ENCODE data around the gene GRK4.
A peak's percentile ranks its signal among the peaks of the same experiment; 100 is the strongest.
"Not testable (repeated sequence)": the region's sequence is repeated elsewhere in the genome, so short reads cannot be mapped to it uniquely, and the experiment has no call there.

Gene GRK4

DNA sequence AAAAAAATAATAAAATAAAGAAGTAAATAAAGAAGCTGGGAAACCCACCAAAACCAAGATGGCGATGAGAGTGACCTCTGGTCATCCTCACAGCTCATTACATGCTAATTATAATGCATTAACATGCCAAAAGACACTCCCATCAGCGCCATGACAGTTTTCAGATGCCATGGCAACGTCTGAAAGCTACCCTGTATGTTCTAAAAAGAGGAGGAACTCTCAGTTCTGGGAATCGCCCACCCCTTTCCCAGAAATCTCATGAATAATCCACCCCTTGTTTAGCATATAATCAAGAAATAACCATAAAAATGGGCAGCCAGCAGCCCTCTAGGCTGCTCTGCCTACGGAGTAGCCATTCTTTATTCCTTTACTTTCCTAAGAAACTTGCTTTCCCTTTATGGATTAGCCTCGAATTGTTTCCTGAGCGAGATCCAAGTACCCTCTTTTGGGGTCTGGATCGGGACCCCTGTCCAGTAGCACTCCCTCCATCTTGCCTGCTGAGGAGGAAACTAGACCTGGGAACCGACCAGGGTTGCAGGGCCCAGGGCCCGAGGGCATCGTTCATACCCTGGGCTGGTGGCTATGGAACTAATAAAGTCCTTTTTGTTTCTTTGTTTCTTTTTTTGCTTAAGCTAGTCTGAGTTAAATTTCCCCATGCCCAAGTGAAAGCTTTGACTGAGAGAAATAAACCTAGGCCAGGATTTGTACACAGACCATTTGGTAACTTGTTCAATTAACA lies 80.1 kb downstream of the GRK4 start:
- DNase-seq = no peak

DNA sequence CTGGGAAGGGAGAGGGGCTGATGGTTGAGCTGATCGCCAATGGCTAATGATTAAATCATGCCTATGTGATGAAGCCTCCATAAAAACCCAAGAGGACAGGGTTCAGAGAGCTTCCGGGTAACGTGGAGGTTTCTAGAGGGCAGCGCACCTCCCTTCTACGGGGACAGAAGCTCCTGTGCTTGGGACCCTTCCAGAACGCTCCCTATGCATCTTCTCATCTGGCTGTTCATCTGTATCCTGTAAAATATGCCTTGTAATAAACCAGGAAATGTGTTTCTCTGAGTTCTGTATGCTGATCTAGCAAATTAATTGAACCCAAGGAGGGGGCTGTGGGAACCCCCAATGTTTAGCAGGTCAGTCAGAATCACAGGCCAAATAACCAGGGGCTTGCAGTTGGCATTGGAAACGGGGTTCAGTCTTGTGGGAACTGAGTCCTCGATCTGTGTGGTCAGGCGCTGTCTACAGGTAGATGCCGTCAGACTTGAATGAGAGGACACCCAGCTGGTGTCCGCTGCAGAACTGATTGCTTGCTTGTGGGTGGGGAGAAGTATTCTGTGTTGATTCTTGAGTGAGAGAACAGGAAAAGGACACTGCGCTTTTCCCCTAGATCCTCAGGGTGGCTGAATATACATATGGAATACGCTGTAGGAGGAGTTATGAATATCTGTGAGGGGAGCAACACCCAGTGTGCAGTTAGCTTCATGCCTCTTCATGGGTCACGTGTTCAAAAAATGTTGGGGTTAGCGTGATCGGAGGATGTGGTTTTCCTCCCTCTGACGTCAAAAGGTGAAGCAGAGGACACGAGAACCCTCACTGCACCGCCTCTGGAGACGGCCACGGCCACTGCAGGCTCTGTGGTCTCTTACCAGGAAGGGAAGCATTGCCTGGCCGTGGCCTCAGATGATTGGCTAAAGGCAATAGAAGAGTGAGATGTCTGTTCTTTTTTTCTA lies 81.8 kb downstream of the GRK4 start:
- DNase-seq = peak in 1 of 2 donors; percentile 55

DNA sequence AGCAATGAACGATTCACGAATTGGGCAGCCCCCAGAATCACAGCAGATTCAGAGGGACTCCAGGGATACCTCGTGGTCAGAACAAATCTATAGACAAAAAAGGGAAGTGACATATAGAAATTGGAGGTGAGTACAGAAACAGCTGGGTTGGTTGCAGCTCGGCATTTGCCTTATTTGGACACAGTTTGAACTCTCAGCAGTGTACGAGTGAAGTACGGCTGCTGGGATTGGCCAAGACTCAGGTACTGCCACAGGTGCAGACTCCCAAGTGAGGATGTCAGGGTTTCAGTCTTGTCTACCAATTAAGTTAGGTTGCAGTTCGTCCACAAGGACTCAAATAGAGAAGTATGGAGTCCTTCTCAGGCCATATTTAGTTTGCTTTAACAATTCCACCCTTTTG lies 82.8 kb downstream of the GRK4 start:
- DNase-seq = no peak

DNA sequence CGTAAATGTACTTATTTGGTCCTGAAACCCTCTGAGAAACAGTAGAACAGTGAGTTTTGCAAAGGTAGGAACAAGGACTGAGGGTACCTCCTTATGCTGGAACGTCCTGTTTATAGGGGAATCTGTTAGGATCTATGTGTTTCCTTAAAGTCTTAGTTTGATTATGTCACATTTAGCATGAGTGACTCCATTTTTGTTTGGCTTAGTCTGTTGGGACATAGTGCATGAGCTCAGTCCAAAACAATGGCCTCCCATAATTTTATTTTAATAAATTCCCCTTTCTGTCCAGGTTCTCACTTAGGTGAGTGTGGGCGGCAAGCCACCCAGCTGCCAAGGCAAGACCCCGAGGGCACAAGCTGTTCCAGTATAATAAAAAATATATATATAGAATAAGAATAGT lies 83.3 kb downstream of the GRK4 start:
- no peak for DNase-seq

DNA sequence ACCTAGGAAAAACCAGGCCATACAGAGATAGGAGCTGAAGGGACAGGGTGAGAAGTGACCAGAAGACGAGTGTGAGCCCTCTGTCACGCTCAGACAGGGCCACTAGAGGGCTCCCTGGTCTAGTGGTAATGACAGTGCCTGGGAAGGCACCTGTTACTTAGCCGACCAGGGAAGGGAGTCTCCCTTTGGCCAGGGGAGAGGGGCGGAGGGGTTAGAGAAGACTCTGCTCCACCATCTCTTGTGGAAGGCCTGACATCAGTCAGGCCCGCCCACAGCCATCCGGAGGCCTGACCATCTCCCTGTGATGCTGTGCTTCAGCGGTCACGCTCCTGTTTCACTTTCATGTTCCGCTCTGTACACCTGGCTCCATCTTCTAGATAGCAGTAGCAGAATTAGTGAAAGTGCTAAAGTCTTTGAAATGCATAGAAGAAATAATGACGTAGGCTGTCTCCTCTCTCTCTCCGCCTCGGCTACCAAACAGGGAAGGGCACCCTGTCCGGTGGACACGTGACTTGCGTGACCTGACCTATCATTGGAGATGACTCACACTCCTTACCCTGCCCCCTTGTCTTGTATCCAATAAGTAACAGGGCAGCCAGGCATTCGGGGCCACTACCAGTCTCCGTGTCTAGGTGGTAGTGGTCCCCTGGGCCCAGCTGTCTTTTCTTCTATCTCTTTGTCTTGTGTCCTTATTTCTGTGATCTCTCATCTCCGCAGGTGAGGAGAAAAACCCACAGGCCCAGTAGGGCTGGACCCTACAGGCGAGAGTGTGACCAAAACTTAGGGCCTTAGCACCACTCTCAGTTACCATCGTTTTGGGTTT lies 84.3 kb downstream of the GRK4 start:
- peak; percentile 60 to 67 for DNase-seq

DNA sequence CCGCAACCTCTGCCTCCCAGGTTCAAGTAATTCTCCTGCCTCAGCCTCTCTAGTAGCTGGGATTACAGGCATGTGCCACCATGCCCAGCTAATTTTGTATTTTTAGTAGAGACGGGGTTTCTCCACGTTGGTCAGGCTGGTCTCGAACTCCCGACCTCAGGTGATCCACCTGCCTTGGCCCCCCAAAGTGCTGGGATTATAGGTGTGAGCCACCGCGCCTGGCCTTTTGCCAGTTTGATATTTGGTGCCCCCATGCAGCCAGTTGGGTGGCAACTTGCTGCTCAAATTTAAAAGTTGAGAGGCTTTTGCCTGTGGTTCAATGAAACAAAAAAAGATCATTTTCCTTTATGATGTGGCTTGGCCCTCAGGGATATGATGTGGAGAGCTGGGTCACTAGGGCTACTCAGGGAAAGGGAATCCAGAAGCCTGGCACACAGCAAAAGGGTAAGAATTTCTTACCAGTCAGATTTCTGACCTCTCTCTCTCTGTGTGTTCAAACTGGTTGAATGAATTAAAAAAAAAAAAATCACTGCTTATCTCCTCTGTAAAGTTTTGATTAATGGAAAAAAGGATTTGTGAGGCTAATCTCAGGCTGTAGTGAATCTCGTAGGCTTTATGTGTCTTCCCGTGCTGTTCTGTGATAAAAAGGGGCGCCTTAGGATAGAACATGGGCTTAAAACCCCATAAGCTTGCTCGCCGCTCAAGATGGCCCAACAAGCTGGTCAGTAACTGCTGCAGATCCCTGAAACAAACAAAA lies 87.9 kb downstream of the GRK4 start:
- not testable (repeated sequence) for DNase-seq

DNA sequence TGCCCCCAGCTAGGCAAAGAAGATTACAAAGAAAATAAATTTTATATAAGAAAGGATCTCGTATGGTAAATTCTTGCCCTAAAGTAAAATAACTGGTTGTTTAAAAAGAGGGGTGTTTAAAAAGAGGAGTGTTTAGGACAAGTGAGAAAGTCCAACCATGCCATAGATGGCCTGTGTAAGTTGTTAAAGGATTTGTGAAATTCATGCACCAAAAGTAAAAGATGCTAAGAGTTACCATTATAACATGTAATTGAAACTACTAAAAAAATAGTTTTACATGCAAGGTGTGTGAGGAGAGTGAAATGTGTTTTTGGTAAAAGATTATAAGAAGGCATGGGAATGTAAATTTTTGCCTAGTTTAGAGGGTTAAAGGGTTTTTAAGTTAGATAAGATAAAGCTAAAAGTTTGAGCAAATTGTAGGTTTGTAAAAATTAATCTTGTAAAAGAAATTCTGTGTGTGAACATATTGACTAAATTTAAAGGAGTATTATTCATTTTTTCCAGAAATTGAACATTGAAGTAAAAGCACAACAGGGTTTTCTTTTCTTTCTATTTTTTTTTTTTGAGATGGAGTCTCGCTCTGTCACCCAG lies 90.9 kb downstream of the GRK4 start:
- no peak for DNase-seq

DNA sequence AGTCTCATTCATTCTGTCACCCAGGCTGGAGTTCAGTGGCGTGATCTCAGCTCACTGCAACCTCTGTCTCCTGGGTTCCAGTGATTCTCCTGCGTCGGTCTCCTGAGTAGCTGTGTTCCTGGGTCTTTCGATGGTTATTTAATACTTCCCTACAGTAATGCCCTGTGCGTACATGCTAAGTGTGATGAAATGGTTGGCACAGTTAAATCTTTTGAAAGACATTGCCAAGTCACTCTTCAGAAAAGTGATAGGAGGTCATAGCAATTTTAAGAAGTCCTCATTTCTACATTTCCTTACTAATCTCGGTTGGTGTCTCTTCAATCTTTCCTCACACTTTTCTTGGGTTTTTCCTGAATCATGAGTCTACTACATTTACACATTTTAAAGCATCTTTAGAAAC lies 96.6 kb downstream of the GRK4 start:
- DNase-seq = no peak

DNA sequence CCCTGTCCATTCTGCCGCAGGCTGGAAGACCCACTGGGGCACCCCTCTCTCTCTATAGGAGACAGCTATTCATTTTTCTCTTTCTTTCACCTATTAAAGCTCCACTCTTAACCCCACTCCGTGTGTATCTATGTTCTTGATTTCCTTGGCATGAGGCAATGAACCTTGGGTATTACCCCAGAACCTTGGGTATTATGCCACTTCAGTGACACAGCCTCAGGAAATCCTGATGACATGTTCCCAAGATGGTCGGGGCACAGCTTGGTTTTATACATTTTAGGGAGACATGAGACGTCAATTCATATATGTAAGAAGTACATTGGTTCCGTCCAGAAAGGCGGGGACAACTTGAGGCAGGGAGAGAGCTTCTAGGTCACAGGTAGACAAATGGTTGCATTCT lies 97.6 kb downstream of the GRK4 start:
- DNase-seq = no peak

DNA sequence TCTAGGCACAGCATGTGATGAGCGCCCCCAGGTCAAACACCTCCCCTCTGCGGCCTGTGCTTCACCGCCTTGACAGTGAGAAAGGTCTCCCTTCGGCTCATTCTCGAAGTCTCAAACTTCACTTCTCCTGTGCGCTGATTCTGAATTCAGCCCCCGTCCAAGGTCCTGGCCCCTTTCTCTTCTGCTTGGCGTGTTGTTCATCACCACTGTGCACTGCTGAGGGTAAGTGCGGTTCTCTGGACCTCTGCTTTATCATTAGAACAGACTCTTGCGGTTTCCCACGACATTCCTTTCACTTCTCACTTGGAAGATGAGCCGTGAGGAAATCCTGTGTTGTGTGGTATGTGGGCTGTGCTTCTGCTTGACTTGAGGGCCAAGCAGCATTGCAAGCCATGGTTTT lies 99.1 kb downstream of the GRK4 start:
- no peak for DNase-seq

DNA sequence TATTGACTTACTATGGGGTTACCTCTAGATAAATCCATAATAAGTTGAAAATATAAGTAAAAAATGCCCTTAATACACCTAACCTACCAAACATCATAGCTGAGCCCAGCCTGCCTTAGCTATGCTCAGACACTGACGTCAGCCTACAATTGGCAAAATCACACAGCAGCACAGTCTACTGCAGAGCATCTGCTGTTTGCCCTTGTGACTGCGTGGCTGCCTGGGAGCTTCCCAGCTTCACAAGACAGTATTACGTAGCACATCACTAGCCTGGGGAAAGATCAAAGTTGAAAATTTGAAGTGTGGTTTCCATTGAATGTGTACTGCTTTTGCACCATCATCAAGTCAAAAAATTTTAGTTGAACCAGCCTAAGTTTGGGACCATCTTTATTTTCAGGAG lies 102.2 kb downstream of the GRK4 start:
- no peak for DNase-seq

DNA sequence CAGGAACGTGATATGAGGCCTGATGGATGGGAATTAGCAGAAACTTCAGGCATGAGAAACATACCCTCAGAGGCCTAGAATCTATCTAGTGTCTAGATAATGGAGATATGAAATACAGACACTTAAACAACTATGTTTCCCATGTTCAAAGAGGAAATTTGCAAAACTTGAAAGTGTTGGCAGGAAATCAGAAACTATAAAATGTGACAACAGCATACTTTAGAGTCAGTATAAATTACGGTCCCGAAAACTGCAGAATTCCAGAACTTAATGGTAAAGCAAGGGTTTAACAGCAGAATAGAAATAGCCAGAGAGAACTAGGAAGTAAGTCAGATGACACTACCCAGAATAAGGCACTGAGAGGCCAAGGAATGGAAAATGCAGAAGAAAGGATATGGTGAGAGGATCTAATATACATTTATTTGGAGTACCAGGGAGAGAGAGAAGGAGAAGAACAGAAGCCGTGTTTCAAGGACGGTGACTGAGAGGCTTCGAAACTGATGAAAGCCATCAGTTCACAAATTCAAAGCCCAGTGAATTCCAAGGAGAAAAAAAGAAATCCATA lies 103.5 kb downstream of the GRK4 start:
- DNase-seq = no peak

DNA sequence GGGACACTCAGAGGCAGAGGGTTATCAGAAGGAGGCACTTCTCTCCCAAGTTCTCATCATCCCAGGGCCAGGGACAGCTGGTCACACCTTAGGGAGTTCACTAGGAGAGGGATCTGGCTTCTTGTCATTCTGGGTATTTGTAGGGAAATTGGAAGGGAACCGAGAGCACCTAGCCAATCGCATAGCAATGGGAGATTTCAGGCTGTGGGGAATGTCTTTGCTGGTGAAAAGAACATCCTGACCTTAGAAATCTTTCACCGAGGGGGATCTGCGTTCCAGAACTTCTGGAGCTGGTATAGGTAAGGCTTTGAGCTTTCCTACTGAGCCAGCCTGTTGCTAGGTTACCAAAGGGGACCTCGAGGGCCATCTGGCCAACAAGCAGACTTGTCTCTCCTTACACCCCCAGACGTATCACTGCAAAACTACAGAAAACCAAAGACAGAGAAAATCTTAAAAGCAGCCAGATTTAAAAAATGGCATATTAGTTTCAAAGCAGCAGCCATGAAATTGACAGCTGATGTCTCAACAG lies 104.2 kb downstream of the GRK4 start:
- no peak for DNase-seq

DNA sequence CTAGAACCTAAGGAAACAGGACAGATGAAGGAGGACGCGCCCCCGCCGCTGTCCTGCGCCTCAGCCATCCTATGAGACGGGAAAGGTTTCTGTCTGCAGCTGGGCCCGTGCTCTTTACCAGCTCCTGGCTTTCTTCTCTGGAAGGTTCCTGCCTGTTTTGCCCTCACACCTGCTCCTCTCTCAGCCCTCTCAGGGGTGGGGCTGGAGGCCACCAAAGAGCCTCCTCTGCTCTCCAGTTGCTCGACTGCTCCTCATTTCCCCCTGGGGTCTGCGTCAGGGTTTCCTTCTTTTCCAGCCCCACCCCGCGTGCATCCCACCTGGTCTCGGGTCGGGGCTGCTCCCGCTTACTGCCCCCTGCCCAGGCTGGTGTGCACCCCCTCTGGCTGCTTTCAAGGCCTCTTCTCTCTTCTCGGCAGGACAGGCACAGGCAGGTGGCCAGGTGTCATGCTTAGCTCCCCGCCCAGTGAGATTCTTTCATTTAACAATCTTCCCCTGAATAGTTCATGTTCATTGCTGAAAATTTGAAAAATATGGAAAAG lies 106.4 kb downstream of the GRK4 start:
- no peak for DNase-seq

DNA sequence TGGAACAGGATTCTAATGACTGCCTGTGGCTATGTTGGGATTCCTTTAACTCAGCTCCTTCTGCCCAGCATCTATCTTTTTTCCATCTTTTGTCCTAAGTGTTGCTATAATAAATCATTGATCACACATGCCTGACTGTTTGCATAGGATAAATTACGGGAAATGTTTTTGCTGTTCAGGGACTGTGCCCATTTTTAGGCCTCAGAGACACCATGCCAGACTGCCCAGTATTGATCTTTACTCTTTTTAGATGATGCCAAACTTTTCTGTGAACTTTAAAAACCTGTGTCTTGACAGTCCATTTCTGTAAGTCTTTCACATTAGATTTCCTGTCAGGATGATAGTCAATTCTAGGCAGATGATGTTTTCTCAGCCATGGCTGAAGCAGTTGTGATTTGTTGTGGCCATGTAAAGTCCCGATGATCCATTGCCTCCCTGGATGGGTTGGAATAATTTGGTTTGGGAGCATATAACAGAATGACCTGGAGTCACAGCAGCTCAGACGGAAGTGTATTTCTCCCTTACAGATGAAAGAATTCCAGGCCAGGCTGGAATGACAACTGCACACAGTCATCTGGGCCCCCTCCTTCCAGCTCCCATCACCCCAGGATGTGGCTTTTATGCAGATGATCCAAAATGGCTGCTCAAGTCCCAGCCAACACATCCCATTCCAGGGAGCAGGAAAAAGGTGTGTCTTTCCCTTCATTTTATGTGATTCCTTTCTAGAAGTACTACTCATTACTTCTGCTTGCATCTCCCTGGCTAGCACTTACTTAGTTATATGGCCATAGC lies 107.5 kb downstream of the GRK4 start:
- DNase-seq = no peak

DNA sequence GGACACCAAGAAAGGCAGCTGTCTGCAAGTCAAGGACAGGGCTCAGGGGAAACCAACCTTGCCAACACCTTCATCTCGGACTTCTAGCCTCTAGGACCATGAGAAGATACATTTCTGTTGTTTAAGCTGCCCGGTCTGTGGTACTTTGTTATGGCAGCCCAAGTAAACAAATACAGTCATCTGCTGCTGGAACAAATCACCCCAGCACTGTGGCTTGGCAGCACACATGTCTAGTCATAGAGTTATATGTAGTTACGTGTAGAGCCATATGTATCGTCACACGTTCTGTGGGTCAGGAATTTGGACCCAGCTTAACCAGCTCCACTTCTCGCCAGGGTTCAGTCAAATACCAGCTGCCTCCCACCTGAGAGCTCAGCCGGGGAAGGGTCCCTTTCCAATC lies 108.4 kb downstream of the GRK4 start:
- no peak for DNase-seq

DNA sequence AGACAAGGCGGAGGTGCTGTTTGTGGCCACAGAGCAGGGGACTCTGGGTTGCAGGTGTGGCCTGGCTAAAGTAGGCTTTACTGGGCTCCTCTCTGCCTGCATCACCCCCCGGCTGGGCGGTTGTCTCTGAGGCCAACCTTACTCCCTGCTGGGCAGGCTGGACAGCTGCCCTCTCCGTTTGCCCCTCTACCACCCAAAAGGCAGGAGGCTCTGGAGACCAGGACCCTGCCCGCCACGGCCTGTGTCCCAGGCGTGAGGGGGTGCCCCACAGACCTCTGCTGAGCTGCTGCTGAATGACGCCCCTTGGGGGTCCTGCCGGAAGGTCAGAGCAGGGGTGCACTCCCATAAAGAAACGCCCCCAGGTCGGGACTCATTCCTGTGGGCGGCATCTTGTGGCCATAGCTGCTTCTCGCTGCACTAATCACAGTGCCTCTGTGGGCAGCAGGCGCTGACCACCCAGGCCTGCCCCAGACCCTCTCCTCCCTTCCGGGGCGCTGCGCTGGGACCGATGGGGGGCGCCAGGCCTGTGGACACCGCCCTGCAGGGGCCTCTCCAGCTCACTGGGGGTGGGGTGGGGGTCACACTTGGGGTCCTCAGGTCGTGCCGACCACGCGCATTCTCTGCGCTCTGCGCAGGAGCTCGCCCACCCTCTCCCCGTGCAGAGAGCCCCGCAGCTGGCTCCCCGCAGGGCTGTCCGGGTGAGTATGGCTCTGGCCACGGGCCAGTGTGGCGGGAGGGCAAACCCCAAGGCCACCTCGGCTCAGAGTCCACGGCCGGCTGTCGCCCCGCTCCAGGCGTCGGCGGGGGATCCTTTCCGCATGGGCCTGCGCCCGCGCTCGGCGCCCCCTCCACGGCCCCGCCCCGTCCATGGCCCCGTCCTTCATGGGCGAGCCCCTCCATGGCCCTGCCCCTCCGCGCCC lies 110.0 kb downstream of the GRK4 start:
- no peak for DNase-seq

DNA sequence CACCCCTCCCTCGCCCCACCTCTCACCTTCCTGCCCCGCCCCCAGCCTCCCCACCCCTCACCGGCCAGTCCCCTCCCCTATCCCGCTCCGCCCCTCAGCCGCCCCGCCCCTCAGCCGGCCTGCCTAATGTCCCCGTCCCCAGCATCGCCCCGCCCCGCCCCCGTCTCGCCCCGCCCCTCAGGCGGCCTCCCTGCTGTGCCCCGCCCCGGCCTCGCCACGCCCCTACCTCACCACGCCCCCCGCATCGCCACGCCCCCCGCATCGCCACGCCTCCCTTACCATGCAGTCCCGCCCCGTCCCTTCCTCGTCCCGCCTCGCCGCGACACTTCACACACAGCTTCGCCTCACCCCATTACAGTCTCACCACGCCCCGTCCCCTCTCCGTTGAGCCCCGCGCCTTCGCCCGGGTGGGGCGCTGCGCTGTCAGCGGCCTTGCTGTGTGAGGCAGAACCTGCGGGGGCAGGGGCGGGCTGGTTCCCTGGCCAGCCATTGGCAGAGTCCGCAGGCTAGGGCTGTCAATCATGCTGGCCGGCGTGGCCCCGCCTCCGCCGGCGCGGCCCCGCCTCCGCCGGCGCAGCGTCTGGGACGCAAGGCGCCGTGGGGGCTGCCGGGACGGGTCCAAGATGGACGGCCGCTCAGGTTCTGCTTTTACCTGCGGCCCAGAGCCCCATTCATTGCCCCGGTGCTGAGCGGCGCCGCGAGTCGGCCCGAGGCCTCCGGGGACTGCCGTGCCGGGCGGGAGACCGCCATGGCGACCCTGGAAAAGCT lies 110.9 kb downstream of the GRK4 start, which contains the start of the genes HTT and HTT-AS:
TSS of gene HTT (plus strand) at position 604 of the 768 bp plus-strand sequence. CDS start at position 749, 145 bp downstream.
TSS of gene HTT-AS (minus strand) at position 461 of the 768 bp plus-strand sequence.
- peak; percentile 97 to 99 for DNase-seq

All from stimulated activated CD4-positive, alpha-beta T cell treated with anti-CD3 and anti-CD28 coated beads, Interleukin-2, amount 100 ng/mL, for 48 hours (primary cell).